Nephron (organoid): ENCODE results near the gene ZNF784.

ENCODE experiments used
- H3K27ac Mint-ChIP-seq, 3 experiments: 2 replicates each; pipeline ENCODE4 v1.8.0; 2020; ENCODE audit warnings: mixed read lengths in 3 of 3, mild to moderate bottlenecking in 2 of 3, moderate library complexity in 1 of 3
- H3K27me3 Mint-ChIP-seq: 2 replicates; pipeline ENCODE4 v1.8.0; 2021; ENCODE audit warnings: low read depth, mild to moderate bottlenecking, moderate library complexity, mixed read lengths
- H3K36me3 Mint-ChIP-seq: 2 replicates; pipeline ENCODE4 v1.8.0; 2020; ENCODE audit warnings: low read depth, mixed read lengths
- H3K4me1 Mint-ChIP-seq: 2 replicates; pipeline ENCODE4 v1.8.0; 2020; ENCODE audit warnings: mixed read lengths
- H3K4me3 Mint-ChIP-seq, 3 experiments: 2 replicates each; pipeline ENCODE4 v1.8.0; 2020; ENCODE audit warnings: mild to moderate bottlenecking in 3 of 3, mixed read lengths in 3 of 3, moderate library complexity in 2 of 3
- H3K9me3 Mint-ChIP-seq: 2 replicates; pipeline ENCODE4 v1.8.0; 2020; ENCODE audit warnings: mixed read lengths
- CTCF ChIP-seq, 3 experiments: fragments of 200-600 bp; sonication (generic); IDR thresholded peaks; one replicate each; pipeline ENCODE4 v1.5.0; 2021; ENCODE audit warnings: antibody characterized with exemption in 3 of 3; ENCODE audit not compliant: unreplicated experiment in 3 of 3

The ZNF784 gene

DNA sequence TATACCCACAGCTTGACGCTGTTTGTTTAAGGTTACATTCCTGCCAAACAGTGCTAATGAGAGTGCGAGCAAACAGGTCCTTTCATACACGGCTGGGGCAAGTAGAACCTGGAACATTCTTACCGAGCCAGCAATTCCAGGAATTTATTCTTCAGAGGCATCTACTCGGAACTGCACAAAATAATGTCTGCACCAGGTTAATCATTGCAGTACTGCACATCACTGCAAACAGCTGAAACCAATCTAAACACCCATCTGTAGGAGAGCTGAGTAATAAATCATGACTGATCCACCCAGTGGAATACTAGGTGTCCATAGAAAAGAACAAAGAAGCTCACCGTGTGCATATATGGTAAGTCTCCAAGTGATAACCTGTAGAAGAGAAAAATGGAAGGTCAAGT is 42.5 kb downstream of the ZNF784 start:
- peaks cover 12% of the 10 kb centered on the region for H3K36me3 Mint-ChIP-seq
- H3K4me1 Mint-ChIP-seq, result peaks cover 42% of the 10 kb centered on the region
- peak overlapping the region; percentile 87 to 98 (median 96) for H3K27ac Mint-ChIP-seq
- H3K4me3 Mint-ChIP-seq, result peak overlapping the region; percentile 99
- peaks cover 6% of the 10 kb centered on the region for H3K27me3 Mint-ChIP-seq
- TF ChIP-seq CTCF (IDR thresholded peaks at IDR 0.05; ENCODE audit: unreplicated experiment in 3 of 3), result no peak
- no peaks in the 10 kb centered on the region for H3K9me3 Mint-ChIP-seq

- Mint-ChIP-seq H3K27ac (peak overlapping the region; percentile 87 to 98 (median 96)), H3K4me1 (peaks cover 37% of the 10 kb centered on the region), H3K4me3 (peak overlapping the region; percentile 99), H3K9me3 (no peaks in the 10 kb centered on the region), H3K27me3 (peaks cover 3% of the 10 kb centered on the region), H3K36me3 (peaks cover 17% of the 10 kb centered on the region)
- no peak for TF ChIP-seq CTCF (IDR thresholded peaks at IDR 0.05; ENCODE audit: unreplicated experiment in 3 of 3)
Observed at GRCh38 chr19:55581145-55581822, 43.1 kb downstream of the ZNF784 start.

DNA sequence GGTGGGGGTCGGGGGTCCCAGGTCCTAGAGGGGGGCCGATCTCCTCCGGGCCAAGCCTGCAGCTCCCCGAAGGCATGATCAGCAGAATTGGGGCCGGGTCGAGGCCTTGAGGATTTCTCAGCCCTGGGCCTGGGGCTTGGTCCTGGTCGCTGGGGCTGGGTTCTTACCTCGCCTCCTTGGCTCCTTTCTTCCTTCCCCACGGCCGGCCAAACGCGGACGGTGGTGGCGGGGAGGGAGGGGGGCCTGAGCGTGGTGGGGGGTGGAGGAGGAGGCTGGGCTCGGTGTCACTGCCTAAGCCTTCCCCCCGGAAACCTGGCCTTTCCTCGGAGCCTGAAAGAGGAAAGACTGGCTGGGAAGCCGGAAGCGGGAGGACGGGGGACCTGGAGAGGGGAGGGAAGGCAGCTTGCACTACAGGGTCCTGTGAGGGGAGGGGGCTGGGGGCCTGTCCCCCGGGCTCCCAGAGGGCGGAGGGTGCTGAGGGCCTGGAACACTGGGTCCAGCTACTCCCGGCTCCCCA is 43.7 kb downstream of the ZNF784 start, which contains the start of gene ZNF579:
Gene ZNF579, minus strand, starts transcription at position 221 of the 517 bp plus-strand sequence. CDS start 1,209 bp downstream, outside the sequence.
- H3K27me3 Mint-ChIP-seq, result no peaks in the 10 kb centered on the region
- H3K27ac Mint-ChIP-seq, result peak within 1 kb of the TSS; percentile 87 to 98 (median 96)
- H3K4me1 Mint-ChIP-seq, result peaks cover 31% of the 10 kb centered on the region
- no peak for TF ChIP-seq CTCF (IDR thresholded peaks at IDR 0.05; ENCODE audit: unreplicated experiment in 3 of 3)
- H3K9me3 Mint-ChIP-seq, result no peaks in the 10 kb centered on the region
- H3K4me3 Mint-ChIP-seq, result peak within 1 kb of the TSS; percentile 99
- H3K36me3 Mint-ChIP-seq, result peaks cover 22% of the 10 kb centered on the region

GRCh38 chr19:55579766-55580621 is 44.4 kb downstream of the ZNF784 start:
- Mint-ChIP-seq H3K27me3 (no peaks in the 10 kb centered on the region), H3K36me3 (peaks cover 28% of the 10 kb centered on the region), H3K4me1 (peaks cover 24% of the 10 kb centered on the region), H3K9me3 (no peaks in the 10 kb centered on the region), H3K27ac (peak overlapping the region; percentile 87 to 98 (median 94)), H3K4me3 (peak overlapping the region; percentile 99)
- no peak for TF ChIP-seq CTCF (IDR thresholded peaks at IDR 0.05; ENCODE audit: unreplicated experiment in 3 of 3)

GRCh38 chr19:55578761-55579747 is 45.3 kb downstream of the ZNF784 start:
- Mint-ChIP-seq H3K4me3 (peak overlapping the region; percentile 99), H3K27ac (peak overlapping the region; percentile 87 to 98 (median 94)), H3K27me3 (no peaks in the 10 kb centered on the region), H3K9me3 (no peaks in the 10 kb centered on the region), H3K4me1 (peaks cover 19% of the 10 kb centered on the region), H3K36me3 (peaks cover 28% of the 10 kb centered on the region)
- no peak for TF ChIP-seq CTCF (IDR thresholded peaks at IDR 0.05; ENCODE audit: unreplicated experiment in 3 of 3)
